Endometrial microvascular endothelial cells (primary cell): ENCODE data around the gene FAM227B. TPM values are rescaled to one million over a fixed set of nuclear protein-coding genes. Genes with fewer than 3 reads are reported as not detected.

ENCODE experiments used
- in situ Hi-C: cut with HindIII; loops from 2 replicates; pipeline ENCODE4 v1.10.0; 2017; ENCODE audit warnings: low sequenced_read_pairs, low pct_unique_long_range_greater_than_20kb; ENCODE audit errors: inconsistent ontology term
- total RNA-seq: library from RNA; depleted of rRNA; stranded (reverse); fragments of >200 nt; gene quantifications from one replicate; pipeline ENCODE4 v1.2.3, GENCODE V29; 2015; ENCODE audit errors: inconsistent ontology term

The FAM227B gene
- total RNA-seq, 1 donor from 2014 or later: 2.5 TPM

GRCh38 chr15:49331442-49331841, 289.2 kb downstream of the FAM227B start:
- in situ Hi-C loops: no loop called here

DNA sequence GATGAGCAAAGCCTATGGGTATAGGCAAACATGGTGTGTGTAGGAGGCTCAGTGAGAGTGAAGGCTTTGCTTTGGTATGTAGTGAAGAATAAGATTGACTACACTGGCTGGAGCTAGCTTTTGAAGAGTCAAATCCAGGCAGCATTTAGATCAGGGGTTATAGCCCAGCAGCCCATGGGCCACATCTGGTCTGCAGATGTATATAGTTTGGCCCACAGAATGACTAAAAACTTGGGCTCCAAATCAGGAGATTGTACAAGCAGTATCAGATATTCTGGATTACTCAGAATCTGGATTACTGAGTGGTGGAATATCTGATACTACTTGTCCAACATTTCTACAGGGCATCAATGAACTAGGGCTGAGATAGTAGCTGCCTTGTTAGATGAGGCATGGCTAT, 290.5 kb downstream of the FAM227B start:
- in situ Hi-C loops: no loop called here

DNA sequence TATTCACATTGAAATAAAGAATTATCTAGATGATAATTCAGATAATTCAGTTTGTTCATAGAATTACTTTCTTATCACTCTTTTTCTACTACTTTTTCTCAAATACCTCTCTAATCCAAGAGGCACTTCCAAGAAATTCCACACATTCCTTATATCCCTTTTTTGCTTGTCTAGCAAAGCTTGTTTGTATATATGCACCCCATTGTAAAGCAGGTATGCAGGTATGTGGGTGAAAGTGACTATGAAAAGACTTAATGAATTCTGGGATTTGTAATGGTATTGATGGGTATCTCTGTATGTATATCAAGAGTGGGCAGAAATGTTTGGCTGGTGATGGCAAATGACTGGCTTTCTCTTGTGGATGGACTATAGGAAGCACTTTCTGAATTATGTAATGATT, 291.7 kb downstream of the FAM227B start:
- in situ Hi-C loops: no loop called here

- in situ Hi-C loops: no loop called here
These were observed 292.7 kb downstream of the FAM227B start for GRCh38 chr15:49327927-49328326.

- in situ Hi-C loops: no loop called here
These were observed 297.4 kb downstream of the FAM227B start for GRCh38 chr15:49323207-49323606.

DNA sequence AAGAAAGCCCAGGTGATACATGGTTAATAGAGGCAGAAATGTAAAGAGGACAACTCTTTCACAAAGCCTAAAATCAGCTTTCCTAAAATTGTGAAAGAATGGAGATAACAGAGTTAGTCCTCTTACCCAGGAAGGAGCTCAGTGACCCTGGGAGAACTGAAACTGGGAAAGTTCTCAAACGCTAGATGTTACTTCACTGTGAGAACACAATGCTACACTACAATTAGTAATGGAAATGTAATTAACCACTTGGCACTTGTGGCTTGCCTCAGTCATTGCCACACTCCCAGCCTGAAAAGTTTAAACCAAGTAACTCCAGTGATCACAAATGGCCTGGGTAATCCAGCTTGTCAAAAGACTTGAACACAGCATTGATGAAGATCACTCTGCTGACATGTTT, 300.3 kb downstream of the FAM227B start:
- in situ Hi-C loops: no loop called here

DNA sequence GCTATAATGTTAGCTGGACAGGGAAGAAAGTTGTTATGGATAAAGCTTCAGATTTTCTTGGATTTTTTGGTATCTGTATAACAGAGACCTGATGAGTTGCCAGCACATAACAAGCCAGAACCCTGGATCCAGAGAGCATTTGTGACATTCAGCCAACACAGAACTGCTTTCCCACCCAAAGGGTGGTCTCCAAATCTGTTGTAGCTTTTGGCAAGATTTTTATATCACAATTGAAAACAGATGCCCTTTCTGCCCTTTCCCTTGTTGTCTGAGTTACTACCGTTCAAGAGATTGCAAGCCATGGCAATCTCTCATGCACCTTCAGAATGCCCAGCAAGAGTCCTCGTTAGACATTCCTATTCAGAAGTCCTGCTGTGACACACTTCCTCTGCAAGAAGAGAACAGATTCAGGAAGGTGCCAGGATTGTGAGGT, 305.2 kb downstream of the FAM227B start:
- in situ Hi-C loops: no loop called here

- in situ Hi-C loops: no loop called here
These were observed 305.9 kb downstream of the FAM227B start for GRCh38 chr15:49314716-49315115.

DNA sequence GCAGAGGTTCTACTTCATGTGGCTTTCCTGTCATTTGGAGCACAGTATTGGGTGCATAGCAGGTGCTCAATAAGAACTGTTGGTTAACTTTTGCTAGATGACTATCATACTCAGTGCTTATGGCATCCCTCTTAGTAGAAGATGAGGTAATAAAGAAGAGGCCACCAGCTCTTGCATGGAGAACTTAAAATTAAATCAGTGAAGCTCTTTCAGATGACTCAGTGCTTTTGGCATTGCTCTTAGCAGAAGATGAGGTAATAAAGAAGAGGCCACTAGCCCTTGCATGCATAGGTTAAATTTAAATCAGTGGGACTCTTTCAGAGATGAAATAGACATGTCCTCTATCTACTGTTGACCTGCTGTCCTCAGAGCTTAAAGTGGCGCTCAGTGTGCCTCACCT, 307.0 kb downstream of the FAM227B start:
- in situ Hi-C loops: no loop called here

GRCh38 chr15:49309889-49310288, 310.7 kb downstream of the FAM227B start:
- in situ Hi-C loops: no loop called here

- in situ Hi-C loops: no loop called here
These were observed 311.9 kb downstream of the FAM227B start for GRCh38 chr15:49308686-49309085.

DNA sequence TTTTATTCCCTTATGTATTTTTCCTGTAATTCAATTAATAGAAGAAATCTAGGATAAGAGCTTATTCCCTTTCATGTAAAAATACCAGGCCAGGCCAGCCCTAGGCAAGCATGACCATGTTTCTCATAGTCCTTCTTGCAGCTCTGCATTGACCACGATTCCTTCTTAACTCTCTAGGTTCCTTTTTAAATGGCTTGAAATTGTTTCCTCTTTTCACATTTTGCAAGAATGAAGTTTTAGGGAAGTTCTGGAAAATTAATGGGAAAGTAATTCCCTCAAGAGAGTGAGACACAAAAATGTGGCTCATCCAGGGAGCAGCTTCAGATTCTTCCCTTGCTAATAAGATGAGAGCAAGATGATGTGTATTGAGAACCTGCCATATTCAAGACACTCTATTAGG, 314.1 kb downstream of the FAM227B start:
- in situ Hi-C loops: no loop called here

DNA sequence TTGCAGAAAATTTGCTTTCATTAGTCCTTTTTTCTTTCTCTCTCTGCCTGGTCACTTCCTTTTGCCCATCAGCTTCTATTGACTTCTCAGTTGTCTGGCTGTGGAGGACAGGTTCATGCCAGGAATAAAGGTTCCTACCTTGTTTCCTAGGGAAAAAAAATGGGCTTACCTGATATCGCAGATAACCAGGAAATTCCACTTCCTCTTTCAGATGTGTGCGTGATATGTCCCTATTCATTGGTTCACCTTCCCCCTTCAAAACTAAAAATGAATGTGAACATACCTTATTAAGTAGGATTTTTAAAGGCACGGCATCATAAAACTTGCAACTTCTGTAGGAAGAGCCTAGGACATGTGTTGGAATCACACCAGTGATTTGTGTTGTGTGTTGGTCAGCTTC, 317.6 kb downstream of the FAM227B start:
- in situ Hi-C loops: no loop called here

GRCh38 chr15:49301562-49301961, 319.1 kb downstream of the FAM227B start:
- in situ Hi-C loops: no loop called here

GRCh38 chr15:49300856-49301255, 319.8 kb downstream of the FAM227B start:
- in situ Hi-C loops: no loop called here

GRCh38 chr15:49297584-49297983, 323.0 kb downstream of the FAM227B start:
- in situ Hi-C loops: no loop called here

DNA sequence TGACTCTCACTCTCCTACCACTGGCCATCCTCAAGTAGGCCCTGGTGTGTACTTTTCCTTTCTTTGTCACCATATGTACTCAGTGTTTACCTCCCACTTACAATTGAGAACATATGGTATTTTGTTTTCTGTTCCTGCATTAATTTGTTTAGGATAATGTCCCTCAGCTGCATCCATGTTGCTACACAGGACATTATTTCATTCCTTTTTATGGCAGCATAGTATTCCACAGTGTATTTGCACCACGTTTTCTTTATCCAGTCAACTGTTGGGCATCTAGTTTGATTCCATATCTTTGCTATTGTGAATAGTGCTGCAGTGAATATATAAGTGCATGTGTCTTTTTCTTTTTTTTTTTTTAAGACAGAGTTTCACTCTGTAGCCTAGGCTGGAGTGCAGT, 324.4 kb downstream of the FAM227B start:
- in situ Hi-C loops: no loop called here

DNA sequence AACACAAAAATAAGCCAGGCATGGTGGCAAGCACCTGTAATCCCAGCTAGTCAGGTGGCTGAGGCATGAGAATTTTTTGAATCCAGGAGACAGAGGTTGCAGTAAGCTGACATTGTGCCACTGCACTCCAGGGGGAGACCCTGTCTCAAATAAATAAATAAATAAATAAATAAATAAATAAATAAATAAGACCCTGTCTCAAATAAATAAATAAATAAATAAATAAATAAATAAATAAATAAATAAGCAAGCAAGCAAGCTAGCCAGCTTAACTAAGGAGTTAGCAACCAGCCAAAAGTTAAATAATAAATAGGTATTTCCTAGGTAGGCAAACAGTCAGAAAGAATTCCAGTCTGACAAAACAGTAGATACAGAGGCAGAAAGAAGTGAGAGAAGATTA, 326.7 kb downstream of the FAM227B start:
- in situ Hi-C loops: no loop called here

- in situ Hi-C loops: no loop called here
These were observed 330.4 kb downstream of the FAM227B start for GRCh38 chr15:49290191-49290590.

DNA sequence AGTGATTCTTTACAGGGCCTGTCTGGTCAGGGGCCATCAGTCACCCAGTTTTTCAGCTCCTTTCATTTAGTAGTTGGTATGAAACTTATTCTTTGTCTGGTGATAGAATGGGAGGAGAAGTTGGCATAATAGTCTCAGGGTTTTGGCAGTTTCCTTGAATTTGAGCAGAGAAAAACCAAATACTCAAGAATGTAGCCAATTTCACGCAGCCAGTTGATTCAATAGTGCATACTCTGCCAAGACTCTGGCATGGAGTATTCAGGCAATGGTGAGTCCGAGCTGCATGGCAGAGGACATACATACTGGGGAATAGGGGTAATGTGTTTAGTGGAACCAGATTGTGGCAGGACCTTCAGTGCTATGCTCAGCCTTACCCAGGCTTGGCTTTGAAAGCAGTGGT, 332.2 kb downstream of the FAM227B start:
- in situ Hi-C loops: no loop called here

DNA sequence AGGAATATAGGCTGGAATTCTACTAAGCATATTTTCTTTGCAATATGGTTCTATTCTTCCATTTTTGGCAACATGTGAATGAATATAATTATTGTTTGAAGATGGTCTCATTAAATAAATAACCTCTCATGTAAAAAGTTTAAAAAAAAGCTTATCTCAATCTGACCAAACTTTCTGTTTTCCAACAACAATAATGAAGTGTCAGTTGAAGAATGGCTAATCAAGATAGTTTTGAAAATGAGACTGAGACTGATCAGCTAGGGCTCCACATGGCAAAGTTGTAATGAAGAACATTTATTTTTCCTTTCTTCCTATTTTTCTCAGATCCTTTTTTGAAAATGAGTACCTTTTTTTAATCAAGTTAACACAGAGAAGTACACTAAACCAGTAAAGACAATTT, 333.1 kb downstream of the FAM227B start:
- in situ Hi-C loops: no loop called here
